ENCODE measurements around the gene NIPBL. TPM values are rescaled to one million over a fixed set of nuclear protein-coding genes. Genes with fewer than 3 reads are reported as not detected.

The NIPBL gene
- total RNA-seq, 1 donor from 2014 or later: 29.6 TPM

DNA sequence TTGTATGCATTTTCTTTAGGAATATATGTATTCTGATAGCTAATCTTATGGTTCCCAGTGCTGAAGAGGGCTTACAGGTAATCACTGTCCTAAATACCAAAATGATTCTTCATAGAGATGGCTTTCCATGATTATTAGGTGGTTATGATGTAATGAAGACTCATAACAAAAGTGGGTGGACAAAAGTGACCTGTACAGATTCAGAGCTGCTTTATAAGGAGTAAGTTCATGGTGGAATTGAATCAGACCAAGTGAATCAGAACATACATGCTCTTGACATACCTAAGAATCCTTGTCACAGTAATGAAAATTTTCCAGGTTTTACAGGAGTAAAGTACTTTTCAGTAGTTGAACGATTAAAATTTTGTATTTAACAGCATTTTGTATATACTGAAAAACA is 105.6 kb downstream of the NIPBL start:
- Histone ChIP-seq H3K9me3 (peaks cover 0 to 8% of the 10 kb centered on the region in 2 donors), H3K4me1 (no peaks in the 10 kb centered on the region), H3K4me3 (no peak overlapping the region), H3K27ac (no peak overlapping the region), H3K27me3 (no peaks in the 10 kb centered on the region), H3K36me3 (peaks cover 6 to 9% of the 10 kb centered on the region in 2 donors)
- intact Hi-C loops (cut with DNase I): no loop called here
- no peak for DNase-seq (ENCODE audit: low spot score in 2 of 2)
- TF ChIP-seq, protein P1, sequence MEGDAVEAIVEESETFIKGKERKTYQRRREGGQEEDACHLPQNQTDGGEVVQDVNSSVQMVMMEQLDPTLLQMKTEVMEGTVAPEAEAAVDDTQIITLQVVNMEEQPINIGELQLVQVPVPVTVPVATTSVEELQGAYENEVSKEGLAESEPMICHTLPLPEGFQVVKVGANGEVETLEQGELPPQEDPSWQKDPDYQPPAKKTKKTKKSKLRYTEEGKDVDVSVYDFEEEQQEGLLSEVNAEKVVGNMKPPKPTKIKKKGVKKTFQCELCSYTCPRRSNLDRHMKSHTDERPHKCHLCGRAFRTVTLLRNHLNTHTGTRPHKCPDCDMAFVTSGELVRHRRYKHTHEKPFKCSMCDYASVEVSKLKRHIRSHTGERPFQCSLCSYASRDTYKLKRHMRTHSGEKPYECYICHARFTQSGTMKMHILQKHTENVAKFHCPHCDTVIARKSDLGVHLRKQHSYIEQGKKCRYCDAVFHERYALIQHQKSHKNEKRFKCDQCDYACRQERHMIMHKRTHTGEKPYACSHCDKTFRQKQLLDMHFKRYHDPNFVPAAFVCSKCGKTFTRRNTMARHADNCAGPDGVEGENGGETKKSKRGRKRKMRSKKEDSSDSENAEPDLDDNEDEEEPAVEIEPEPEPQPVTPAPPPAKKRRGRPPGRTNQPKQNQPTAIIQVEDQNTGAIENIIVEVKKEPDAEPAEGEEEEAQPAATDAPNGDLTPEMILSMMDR (IDR thresholded peaks at IDR 0.05): no peak

GRCh38 chr5:36985387-36985786 is 108.8 kb downstream of the NIPBL start:
- Histone ChIP-seq H3K4me1 (no peaks in the 10 kb centered on the region), H3K9me3 (no peaks in the 10 kb centered on the region), H3K4me3 (no peak overlapping the region), H3K27me3 (no peaks in the 10 kb centered on the region), H3K27ac (no peak overlapping the region), H3K36me3 (peaks cover 0 to 6% of the 10 kb centered on the region in 2 donors)
- no peak for DNase-seq (ENCODE audit: low spot score in 2 of 2)
- TF ChIP-seq, protein P1 (IDR thresholded peaks at IDR 0.05): no peak
- intact Hi-C loops (cut with DNase I): no loop called here

DNA sequence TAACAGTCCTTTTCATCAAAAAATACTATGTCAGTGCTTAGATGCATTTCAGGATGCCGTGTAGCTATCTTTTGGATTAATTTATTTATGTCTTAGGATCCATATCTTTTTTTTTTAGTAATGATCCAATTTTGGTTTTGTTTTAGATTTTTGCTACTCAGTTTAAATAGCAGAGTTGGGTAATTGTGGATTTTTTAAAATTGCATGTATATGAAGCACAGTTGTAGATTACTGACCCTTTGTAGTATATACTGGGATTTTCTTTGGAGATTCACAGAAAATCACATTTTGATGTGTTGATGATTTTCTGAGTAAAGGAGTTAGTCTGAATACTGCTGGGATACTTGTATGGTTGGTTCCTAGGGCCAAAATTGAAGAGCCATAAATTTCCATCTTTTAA is 111.8 kb downstream of the NIPBL start:
- TF ChIP-seq, protein P1 (IDR thresholded peaks at IDR 0.05): no peak
- Histone ChIP-seq H3K4me3 (no peak overlapping the region), H3K27ac (no peak overlapping the region), H3K9me3 (no peaks in the 10 kb centered on the region), H3K36me3 (peaks cover 0 to 6% of the 10 kb centered on the region in 2 donors), H3K4me1 (no peaks in the 10 kb centered on the region), H3K27me3 (no peaks in the 10 kb centered on the region)
- intact Hi-C loops (cut with DNase I): no loop called here
- no peak for DNase-seq (ENCODE audit: low spot score in 2 of 2)

GRCh38 chr5:36998578-36998977 is 122.0 kb downstream of the NIPBL start:
- intact Hi-C loops (cut with DNase I): no loop called here
- no peak for DNase-seq (ENCODE audit: low spot score in 2 of 2)
- no peaks in the 10 kb centered on the region for H3K27me3 ChIP-seq
- no peaks in the 10 kb centered on the region for H3K9me3 ChIP-seq
- H3K27ac ChIP-seq: no peak overlapping the region
- H3K4me3 ChIP-seq: no peak overlapping the region
- peaks cover 20 to 59% of the 10 kb centered on the region in 2 donors for H3K36me3 ChIP-seq
- H3K4me1 ChIP-seq: no peaks in the 10 kb centered on the region
- TF ChIP-seq, protein P1 (IDR thresholded peaks at IDR 0.05): no peak

DNA sequence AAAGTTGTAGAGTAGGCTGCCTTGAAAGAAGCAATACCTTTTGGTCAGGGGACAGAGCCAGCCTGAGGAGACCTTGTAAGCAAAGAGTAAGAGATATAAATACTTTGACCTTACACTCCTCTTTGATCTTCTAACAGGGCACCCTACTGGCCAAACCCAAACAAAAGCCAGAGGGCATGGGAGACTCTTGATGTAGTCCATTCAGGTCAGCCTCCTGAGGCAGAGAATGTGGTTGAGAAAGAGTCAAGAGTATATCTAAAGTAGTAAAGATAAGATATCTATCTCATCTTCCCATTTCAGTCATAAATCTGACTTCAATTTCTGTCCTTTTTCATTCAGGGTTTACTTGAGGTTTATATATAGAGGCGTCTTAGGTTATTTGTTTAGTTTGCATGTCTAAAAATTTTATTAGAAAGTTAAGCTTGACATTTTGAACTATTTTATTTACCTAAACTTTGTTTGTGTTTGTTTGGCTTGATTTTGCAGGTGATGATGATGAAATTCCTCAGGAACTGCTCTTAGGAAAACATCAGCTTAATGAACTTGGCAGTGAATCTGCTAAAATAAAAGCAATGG is 125.7 kb downstream of the NIPBL start:
- intact Hi-C loops (cut with DNase I): no loop called here
- no peak overlapping the region for H3K27ac ChIP-seq
- H3K9me3 ChIP-seq: no peaks in the 10 kb centered on the region
- peaks cover 28 to 71% of the 10 kb centered on the region in 2 donors for H3K36me3 ChIP-seq
- no peaks in the 10 kb centered on the region for H3K4me1 ChIP-seq
- H3K27me3 ChIP-seq: no peaks in the 10 kb centered on the region
- DNase-seq (ENCODE audit: low spot score in 2 of 2): no peak
- H3K4me3 ChIP-seq: no peak overlapping the region
- TF ChIP-seq, protein P1 (IDR thresholded peaks at IDR 0.05): no peak

- no peaks in the 10 kb centered on the region for H3K9me3 ChIP-seq
- H3K4me3 ChIP-seq: no peak overlapping the region
- H3K27ac ChIP-seq: no peak overlapping the region
- peaks cover 38 to 77% of the 10 kb centered on the region in 2 donors for H3K36me3 ChIP-seq
- no peaks in the 10 kb centered on the region for H3K27me3 ChIP-seq
- H3K4me1 ChIP-seq: no peaks in the 10 kb centered on the region
- intact Hi-C loops (cut with DNase I): loop anchor here (5.0 kb wide), 1 partner anchor 268 kb away; no protein-coding TSS in a partner anchor
- TF ChIP-seq, protein P1 (IDR thresholded peaks at IDR 0.05): no peak
- DNase-seq (ENCODE audit: low spot score in 2 of 2): no peak
Measured at GRCh38 chr5:37005252-37005651, 128.7 kb downstream of the NIPBL start.

All from ascending aorta (tissue), 2 donors.